ENCODE measurements around the gene LY6G5C.
"Not testable (repeated sequence)": the region's sequence is repeated elsewhere in the genome, so short reads cannot be mapped to it uniquely, and the experiment has no call there.

The LY6G5C gene

DNA sequence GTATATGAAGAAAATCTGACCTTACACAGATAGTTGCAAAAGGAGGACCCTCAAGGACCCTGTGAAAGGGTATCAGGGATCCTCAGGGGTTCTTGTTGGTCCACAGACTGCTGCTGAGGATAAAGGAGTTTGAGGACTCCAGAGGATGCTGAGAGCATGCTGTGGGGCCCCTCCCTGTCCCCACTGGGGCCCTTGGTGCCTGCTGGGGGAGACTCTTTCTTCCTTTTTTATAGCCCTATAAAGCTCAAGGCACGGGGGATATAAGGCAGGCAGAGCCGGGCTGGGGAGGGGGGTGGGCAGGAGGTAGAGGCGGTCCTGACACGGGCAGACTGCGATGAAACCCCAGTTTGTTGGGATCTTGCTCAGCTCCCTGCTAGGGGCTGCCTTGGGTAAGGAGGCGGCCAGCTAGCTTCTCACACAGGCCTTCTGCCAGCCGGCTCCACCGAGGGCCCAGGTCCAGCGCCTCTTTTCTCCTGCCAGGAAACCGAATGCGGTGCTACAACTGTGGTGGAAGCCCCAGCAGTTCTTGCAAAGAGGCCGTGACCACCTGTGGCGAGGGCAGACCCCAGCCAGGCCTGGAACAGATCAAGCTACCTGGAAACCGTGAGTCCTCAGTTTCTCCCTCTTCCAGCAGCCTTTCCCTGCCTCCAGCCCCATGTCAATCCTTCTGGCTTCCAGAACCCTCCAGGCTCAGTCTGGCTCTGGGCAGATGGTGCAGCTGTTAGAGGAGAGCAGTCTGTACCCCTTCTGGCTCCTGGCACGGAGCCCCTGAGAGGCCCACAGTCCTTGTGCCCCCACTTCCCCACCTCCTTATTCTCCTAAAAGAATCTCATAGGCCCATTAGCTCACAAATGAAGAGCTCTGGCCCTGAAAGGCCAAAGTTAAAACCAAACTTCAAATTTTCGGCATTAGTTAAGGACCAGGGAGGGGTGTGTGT, 34.4 kb upstream of the LY6G5C start, which contains the start of gene LY6G6D:
Gene LY6G6D (plus strand): TSS at position 327 of the 937 bp plus-strand sequence. CDS start 8 bp downstream, at position 335.
- DNase-seq: no peak

DNA sequence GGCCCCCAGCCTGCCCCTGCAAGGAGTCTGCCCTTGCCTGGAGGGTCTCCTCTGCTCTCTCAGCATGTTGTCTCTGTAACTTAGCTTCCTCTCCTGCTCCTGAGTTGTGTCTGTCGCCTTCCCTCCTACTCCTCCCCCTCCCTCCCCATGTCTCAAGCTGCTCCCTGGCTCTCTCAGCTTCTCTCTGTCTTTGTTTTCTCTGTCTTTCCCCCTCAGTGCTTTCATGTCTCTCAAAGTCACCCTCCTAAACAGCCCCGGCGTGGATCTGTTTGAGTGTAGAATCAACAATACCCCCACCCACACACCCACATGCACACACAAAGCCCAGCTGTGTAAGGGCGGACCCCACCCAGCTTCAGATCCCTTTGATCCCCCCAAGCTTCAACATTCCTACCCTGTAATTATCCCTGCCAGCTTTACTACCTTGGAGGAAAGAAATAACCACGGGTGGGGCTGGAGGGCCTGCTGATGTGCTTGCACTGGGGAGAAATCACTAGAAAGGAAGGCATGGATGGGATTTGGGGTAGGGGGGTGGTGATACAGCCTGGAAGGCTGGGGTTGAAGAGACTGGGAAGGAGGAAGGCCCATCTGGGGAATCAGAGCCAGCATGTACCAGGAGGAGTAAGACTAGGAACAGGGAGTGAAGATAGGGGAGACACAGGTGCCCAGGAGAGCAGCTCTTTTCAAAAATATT, 33.3 kb upstream of the LY6G5C start:
- no peak for DNase-seq

DNA sequence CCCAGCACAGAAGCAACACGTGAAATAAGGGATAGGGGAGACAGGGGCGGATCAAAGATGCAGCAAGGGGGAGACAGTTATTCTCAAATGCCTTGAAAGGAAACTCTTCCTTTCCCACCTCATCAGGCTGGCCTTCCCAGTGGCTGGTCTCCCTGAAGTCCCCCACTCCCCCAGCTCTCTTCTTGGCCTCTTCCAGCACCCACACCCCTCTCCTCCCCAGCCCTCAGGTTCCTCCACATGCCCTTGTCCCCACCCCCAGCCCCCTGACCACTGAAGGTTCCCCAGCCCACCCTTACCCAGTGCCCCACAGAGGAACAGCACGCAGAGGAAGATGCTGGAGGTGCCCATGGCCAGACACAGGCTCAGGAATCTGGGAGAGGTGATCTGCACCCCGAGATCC, 32.6 kb upstream of the LY6G5C start:
- DNase-seq: no peak

DNA sequence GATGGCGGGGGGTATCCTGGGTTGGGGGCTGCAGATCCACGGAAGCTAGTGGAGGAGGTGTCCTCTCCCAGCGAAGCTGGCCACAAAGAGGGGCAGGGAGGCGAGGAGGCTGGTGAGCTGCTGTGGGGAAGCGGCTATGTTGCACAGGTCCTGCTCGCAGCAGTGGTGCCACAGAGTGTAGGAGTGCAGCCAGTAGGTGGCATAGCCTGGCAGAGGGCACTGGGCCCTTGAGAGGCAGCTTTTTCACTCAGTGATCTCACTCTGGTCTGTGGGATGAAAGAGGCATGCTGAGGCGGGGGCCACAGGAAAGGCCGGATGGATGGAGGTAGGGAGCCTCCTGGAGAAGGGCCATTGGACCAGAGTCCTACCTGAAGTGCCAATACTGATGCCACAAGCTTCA, 31.4 kb upstream of the LY6G5C start:
- peak; percentile 28 to 35 for DNase-seq

DNA sequence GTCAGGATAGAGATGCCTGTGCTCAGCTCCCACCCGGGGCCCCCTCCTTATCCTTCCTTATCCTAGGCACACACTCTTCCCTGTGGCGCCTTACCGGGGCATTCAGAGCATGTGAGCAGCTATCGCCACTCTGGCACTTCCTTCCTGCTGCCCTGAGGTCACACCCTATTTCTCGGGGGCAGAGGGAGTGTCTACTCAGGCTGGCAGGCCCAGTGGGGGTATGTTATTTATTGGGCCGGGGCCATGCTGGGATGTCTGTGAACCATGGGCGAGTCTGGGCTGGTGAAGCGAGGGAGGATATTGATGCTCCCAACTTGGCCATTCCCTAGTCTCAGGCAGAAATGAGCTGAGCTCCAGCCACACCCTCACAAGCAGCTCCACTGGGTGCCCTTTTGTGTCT, 30.4 kb upstream of the LY6G5C start:
- peak in 1 of 2 donors; percentile 24 for DNase-seq

DNA sequence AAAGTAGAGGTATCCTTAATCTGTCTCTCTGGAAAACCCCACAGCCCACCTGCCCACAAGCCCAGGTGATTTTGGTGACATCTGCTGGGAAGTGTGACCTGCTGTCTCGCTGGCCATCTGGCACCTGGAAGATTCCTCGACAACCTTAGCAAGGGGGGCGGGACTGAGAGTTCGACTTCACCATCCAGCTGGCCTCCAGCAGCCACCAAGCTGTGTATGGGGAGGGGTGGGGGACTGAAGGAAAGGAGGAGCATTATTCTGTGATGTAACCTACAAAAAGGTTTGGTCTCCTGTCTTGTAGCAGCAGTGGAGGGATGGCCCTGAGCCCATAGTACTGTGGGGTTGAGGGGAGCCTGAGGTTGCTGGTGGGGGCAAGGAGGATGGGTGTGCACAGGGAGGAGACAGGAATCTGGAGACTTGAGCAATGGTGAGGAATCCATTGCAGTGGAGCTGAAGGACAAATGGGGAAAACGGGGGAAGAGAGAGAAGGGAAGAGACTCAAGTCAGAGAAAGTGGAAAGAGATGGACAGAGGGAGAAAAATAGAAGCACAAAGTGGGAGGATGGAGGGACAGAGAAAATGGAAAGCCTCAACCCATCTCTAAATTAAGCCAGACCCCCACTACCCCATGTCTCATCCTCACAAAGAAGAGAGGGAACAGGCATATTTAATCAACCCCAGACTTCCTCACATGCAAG, 29.8 kb upstream of the LY6G5C start:
- DNase-seq: no peak

DNA sequence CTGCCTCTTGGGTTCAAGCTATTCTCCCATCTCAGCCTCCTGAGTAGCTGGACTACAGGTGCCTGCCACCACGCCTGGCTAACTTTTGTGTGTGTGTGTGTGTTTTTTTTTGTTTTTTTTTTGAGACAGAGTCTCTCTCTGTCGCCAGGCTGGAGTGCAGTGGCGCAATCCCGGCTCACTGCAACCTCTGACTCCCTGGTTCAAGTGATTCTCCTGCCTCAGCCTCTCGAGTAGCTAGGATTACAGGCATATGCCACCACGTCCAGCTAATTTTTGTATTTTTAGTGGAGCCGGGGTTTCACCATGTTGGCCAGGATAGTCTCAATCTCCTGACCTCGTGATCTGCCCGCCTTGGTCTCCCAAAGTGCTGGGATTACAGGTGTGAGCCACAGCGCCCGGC, 28.3 kb upstream of the LY6G5C start:
- DNase-seq: not testable (repeated sequence)

DNA sequence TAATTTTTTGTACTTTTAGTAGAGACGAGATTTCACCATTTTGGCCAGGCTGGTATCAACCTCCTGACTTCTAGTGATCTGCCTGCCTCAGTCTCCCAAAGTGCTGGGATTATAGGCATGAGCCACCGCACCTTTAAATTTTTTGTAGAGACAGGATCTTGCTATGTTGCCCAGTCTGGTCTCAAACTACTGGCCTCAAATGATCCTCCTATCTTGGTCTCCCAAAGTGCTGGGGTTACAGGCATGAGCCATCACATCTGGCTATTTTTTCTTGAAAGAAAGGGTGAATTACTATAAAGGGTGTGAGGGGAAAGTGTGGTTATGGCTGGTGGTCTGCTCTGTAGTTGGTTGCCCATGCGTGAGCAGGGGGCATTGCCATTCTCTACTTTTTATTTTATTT, 27.4 kb upstream of the LY6G5C start:
- no peak for DNase-seq

DNA sequence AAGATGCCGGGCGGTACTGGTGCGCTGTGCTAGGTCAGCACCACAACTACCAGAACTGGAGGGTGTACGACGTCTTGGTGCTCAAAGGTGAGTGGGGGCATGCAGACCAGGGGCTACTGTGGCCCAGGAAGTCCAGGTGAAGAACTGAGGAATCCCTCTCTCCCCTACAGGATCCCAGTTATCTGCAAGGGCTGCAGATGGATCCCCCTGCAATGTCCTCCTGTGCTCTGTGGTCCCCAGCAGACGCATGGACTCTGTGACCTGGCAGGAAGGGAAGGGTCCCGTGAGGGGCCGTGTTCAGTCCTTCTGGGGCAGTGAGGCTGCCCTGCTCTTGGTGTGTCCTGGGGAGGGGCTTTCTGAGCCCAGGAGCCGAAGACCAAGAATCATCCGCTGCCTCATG, 26.8 kb upstream of the LY6G5C start:
- no peak for DNase-seq

DNA sequence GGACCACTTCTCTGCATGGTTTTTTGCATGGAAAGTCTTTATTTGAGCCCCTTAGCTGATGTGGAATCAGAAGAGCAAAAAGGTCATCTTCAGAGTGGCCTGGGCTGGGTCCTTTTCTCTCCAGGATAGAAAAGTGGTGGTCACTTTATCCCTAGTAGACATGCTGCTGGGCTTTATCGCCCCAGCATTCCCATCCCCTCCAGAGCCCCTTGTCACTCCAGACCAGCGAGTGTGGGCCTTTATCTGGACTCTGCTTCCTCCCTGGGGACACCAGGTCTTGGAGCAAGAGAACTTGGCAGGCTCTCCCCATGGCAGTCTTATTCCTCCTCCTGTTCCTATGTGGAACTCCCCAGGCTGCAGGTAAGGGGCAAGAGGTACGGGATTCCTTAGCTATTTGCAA, 25.7 kb upstream of the LY6G5C start, which contains the start of gene LY6G6F:
Gene LY6G6F (plus strand): TSS at position 268 of the 400 bp plus-strand sequence. CDS start 41 bp downstream, at position 309.
- no peak for DNase-seq

DNA sequence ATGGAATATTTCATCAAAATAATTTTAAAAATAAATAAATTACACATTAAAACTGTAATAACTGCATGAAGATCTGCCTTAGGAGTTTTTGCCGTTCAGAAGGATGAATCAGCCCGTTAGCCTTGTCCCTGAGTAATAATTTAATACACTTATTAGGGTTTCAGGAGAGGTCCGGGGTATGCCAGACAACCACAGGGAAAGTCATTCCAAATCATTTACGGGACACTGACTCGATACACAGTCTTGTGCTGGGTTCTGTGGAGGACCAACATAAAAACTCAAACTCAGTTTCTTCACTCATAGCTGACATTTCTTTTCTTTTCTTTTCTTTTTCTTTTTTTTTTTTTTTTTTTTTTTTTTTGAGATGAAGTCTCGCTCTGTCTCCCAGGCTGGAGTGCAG, 25.1 kb upstream of the LY6G5C start:
- no peak for DNase-seq

DNA sequence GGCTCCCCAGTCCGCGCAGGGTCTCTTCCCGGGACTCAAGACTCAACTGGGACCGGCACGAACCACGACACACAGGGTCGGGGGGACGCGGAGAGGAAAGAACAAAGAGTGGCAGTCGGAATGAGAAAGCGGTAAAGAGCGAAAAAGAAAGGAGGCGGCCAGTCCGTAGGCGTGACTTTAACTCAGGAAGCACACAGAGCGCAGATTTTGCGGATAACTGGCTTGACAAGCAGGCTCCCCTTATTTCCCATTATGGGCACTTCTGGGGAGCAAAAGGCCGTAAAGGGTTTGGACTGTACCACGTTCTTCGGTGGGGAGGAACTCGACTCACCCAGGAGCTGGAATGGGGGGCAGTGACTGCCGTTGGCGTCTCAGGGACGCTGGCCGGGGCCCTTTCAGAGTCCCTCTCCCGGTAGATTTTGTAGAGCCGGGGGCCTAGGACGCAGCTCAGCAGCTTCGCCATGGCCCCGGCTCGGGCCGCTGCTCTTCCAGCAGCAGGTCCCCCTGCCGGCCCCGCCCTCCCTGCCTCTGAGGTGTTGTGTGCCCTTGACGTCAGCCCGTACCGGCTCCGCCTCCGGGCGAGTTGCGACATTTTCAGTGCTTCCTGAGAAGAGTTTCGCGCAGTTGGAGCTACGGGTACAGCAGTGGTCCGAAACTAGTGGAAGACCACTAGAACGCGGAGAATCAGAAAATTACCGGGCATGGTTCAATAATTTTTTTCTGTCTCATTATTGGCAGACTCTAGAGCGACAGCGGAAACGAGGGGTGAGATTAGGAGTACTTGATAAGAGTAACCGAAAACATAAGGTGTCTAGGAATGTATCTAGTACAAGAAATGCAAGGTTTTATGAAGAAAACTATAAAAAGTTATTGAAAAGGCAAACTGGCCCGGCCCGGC, 22.2 kb upstream of the LY6G5C start, which contains the start of gene ABHD16A:
Gene ABHD16A (minus strand): TSS at position 506 of the 898 bp plus-strand sequence. CDS start 43 bp downstream, at position 463.
- peak; percentile 98 to 99 for DNase-seq

DNA sequence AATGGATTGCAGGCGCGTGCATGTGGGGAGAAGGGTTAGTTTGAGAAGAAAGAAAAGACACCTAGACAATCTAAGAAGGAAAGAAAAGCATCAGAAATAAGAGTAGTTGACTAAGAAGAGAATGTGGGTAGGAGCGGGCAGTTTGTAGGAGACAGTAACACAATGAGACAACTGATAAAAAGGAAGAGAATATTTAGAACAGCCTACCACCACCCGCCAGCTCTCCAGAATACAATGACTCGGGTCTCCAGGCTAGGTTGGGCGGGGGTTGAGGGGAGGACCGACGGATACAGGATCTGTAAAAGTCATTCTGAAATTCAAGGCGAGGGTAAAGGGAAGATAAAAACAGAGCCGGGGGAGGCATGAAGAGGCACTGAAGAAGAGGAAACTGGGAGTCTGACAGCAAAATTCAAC, 21.5 kb upstream of the LY6G5C start:
- DNase-seq: no peak

DNA sequence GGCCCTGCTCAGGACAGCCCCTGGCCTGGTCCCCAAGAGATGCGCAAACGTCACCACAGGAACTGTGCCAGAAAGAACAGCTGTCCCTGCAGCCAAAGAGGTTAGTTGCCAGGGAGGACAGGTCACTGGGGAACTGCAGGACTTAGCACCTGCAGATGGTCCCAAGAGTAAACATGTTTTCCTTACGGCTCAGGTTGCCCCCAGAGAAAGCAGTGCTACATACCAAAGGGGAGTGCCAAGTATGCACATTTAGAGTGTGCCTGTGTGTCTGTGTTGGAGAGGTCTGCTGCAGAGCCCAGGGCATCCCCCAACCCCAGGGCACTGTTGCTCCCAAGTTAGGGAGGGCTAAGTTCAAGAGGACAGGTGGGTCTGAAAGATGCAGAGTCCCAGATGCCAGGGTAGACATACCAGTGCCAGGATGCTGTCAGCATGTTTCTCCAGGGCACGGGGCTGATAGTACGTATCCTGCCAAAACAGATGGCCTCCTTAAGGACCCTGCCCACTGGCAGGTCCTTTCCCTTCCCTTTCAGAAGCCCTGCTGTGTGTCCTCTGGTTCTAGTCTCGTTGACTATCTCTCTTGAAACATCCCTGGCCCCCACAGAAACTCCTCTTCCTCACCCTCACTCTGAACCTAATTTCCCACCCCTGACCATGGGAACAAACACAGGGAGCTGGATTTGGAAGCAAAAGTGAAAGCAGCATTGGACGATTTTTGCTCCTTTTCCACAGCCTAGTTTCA, 21.0 kb upstream of the LY6G5C start:
- DNase-seq: peak in 1 of 2 donors; percentile 14

DNA sequence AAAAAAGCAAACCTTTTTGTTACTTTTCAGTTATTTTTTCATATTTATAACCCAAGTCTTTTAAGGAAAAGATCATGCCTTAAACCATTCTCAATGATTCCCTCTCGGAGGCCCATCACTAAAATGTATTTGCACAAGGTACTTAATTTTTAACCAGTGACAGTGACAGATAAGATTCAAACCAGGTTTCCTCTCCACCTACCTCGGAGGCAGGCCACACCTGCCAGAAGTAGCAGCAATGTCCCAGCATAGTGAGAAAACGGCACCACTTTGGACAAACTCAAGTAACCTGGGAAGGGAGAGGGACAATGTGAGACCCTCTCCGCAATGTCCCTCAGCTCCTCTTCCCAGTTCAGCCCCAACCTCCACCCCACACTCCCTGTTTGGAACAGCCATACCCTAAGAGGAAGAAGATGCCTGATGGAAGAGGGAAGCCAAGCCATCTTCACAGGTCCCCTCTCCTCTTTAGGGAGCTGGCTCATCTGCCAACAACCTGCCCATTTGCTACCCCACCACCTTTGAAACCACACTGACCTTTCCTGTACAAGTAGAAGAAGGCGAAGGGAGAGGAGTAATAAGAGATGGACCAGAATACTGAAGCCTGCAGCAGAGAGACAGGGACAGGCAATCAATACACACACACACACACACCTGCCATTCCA, 20.0 kb upstream of the LY6G5C start:
- DNase-seq: no peak

DNA sequence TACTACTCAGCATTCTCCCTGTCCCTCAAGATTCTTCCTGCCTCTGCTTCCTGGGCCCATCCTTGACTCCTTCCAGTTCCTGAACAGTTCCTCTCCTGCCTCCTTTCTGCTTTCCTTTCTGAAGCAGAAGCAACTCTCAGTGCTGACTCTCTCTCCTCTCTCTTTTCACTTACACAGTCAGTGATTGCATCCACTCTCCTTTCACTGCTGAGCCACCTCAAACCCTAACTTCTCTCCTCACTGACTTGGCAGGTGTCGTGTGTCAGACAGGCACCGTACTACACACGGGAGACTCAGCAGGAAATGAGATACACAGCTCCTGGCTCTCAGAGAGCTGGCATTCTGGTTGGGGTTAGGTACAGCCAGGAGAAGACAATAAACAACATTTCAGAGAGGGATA, 16.7 kb upstream of the LY6G5C start:
- DNase-seq: no peak

DNA sequence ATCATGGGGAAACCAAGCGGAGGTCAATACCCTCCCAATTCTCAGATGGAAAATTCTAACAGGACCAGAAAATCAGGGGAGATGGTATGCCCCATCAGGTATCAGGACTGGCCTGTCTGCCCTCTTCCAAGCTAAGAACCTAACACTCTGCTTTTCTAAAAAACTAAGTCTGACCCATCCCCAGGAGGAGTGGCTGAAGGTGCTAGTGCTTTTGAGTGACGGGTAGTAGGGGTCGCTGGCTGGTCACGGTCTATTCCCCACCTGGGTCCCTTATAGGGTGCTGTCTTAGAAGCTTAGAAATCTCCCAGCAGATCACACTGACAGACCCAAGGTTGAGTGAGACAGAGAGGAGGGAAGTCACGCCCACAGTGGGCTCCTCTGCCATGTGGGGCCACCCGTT, 12.7 kb upstream of the LY6G5C start:
- DNase-seq: no peak

DNA sequence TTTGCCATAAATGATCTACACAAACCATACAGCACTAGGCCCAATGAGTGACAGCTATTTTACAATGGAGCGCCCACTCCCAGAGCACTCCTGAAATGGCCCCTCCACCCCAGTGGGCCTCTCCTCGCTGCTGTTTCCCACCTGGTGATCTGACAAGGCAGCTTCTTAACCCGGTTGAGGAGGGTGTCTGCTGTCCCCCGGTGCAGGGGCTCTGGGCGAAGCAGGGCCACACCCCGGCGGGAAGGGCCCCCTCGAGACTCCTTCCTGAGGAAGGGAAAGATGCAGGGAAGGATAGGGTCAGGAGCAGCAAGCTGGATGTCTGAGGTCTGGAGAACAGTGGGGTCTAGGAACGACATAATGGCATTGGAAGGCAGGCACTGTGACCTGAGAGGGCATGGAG, 12.0 kb upstream of the LY6G5C start:
- DNase-seq: no peak

DNA sequence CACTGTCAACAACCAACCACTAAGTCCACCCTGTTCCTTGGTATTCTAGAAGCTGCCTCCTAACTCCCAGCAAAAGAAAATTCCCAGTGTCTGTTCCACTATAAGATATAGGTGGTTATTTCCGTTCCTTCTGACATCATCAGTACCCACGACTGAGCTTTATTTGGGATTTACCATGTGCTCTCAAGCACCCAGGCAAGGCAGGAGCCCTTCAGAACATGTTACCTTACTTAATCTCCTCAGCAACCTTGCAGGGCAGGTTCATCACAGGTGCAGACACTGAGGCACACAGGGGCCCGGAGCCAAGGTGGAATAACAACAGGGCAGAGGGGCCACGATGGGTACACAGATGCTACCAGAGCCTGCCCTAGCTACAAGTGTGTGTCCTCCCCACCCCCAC, 11.5 kb upstream of the LY6G5C start:
- no peak for DNase-seq

DNA sequence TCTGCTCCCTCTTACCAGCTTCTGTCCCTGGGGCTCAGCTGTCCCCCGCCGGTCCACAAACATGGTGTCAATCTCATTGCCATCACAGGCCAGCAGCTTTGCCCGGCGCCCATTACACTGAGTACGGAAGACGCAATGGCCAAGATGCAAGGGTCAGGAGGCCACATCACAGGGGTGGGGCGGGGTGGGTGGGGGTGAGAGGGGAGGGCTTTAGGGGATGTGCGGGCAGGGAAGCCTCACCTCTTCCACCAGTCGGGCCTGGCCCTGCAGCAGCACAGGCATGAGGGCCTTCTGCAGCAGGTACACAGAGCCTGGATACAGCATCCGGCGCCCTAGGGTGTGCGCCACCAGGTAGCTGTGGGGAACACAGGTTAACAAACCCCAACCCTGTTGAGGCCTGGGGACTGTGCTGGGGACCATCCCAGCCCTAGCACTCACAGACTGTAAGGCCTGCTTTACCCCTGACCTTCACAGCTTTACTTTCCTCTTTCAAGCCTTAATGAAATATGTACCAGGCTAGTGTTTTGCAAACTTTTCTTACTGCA, 10.8 kb upstream of the LY6G5C start:
- DNase-seq: no peak

All from CD4-positive, alpha-beta T cell treated with Interleukin-4 for 1 hour (primary cell).